GM12878 (cell line): ENCODE data around the gene PHC1. TPM values are rescaled to one million over a fixed set of nuclear protein-coding genes. Genes with fewer than 3 reads are reported as not detected.

Experiments used
- ATAC-seq: fragments of 200-7000 bp; cut with Tn5 transposase; 3 replicates; pipeline ENCODE4 v1.9.1; 2020; ENCODE audit warnings: mild to moderate bottlenecking, moderate library complexity
- BruUV-seq: library from RNA; stranded (reverse); fragments of 400-500 nt; replicated peaks from 2 replicates; lab custom pipeline; 2021; lab: Mats Ljungman, UMichigan
- CTCF ChIA-PET: fragments of 300-600 bp; sonication (Branson Sonifier 250); formaldehyde crosslinking; extraction: SDS; loops from one replicate; lab custom pipeline; 2021; ENCODE audit warnings: inconsistent platforms; lab: Yijun Ruan, JAX
- POLR2A ChIA-PET: fragments of 350-600 bp; formaldehyde crosslinking; extraction: SDS; loops from one replicate; lab custom pipeline; 2021; ENCODE audit warnings: inconsistent platforms; lab: Charles Lee
- RAD21 ChIA-PET: fragments of 300-600 bp; sonication (Branson Sonifier 250); formaldehyde crosslinking; loops from one replicate; lab custom pipeline; 2023; ENCODE audit warnings: antibody characterized with exemption; ENCODE audit not compliant: unreplicated experiment; lab: Charles Lee
- SMC1A ChIA-PET: fragments of 300-600 bp; sonication (Branson Sonifier 250); formaldehyde crosslinking; loops from one replicate; lab custom pipeline; 2023; ENCODE audit not compliant: unreplicated experiment, uncharacterized antibody; lab: Charles Lee
- DNase-seq: peaks from one replicate; pipeline ENCODE4 v3.0.0-alpha.2; 2011; ENCODE audit warnings: low read depth, low spot score
- FAIRE-seq: peaks from 3 replicates; lab custom pipeline; 2011; peaks lifted over from hg19 to GRCh38; lab: Jason Lieb, UNC
- H2AFZ ChIP-seq: 2 replicates; pipeline ENCODE4 v1.6.0; 2011; ENCODE audit warnings: low read depth, low read length, control low read depth; ENCODE audit not compliant: control insufficient read depth
- H3K27ac ChIP-seq: 2 replicates; pipeline ENCODE4 v1.5.1; 2011; ENCODE audit warnings: control low read depth; ENCODE audit not compliant: control insufficient read depth, insufficient read depth
- H3K27me3 ChIP-seq, 2 experiments: replicated peaks in 1 of 2; 2 replicates each; pipeline versions ENCODE4 v1.6.0 to v1.6.1; 2011; ENCODE audit warnings: low read length in 1 of 2; ENCODE audit not compliant: control insufficient read depth in 2 of 2, insufficient read depth in 2 of 2
- H3K36me3 ChIP-seq, 2 experiments: 2 replicates each; pipeline ENCODE4 v1.5.1; 2011; ENCODE audit warnings: low read length in 1 of 2; ENCODE audit not compliant: control insufficient read depth in 2 of 2, insufficient read depth in 2 of 2
- H3K4me1 ChIP-seq: 2 replicates; pipeline ENCODE4 v1.6.1; 2011; ENCODE audit warnings: mild to moderate bottlenecking, low read length, moderate library complexity, mixed read lengths; ENCODE audit not compliant: control insufficient read depth, insufficient read depth
- H3K4me2 ChIP-seq: 2 replicates; pipeline ENCODE4 v1.6.0; 2011; ENCODE audit warnings: control low read depth; ENCODE audit not compliant: control insufficient read depth, insufficient read depth
- H3K4me3 ChIP-seq: fragments of 200-600 bp; sonication (generic); 2 replicates; pipeline ENCODE4 v1.5.1; 2016
- H3K79me2 ChIP-seq: 2 replicates; pipeline ENCODE4 v1.6.0; 2011; ENCODE audit warnings: low read length; ENCODE audit not compliant: control insufficient read depth, insufficient read depth
- H3K9ac ChIP-seq: 2 replicates; pipeline ENCODE4 v1.8.0; 2011; ENCODE audit warnings: low read length, control low read depth, mixed read lengths; ENCODE audit not compliant: control insufficient read depth, insufficient read depth
- H3K9me3 ChIP-seq: replicated peaks from 3 replicates; pipeline ENCODE4 v1.5.1; 2011; ENCODE audit warnings: mild to moderate bottlenecking, low read length; ENCODE audit not compliant: control insufficient read depth, insufficient read depth
- H4K20me1 ChIP-seq: 2 replicates; pipeline ENCODE4 v1.6.0; 2011; ENCODE audit not compliant: control insufficient read depth, insufficient read depth
- CBFB ChIP-seq: IDR thresholded peaks from 2 replicates; pipeline ENCODE4 v1.6.1; 2016; ENCODE audit warnings: antibody characterized with exemption, low read depth
- CHD2 ChIP-seq: IDR thresholded peaks from 2 replicates; pipeline ENCODE4 v1.6.1; 2011; ENCODE audit warnings: low read depth, low read length, improper control_type of control experiment, borderline replicate concordance
- CREB1 ChIP-seq: IDR thresholded peaks from 2 replicates; pipeline ENCODE4 v1.6.1; 2012; ENCODE audit warnings: low read depth, mild to moderate bottlenecking, inconsistent platforms
- CREM ChIP-seq: IDR thresholded peaks from 2 replicates; pipeline ENCODE4 v1.6.1; 2014; ENCODE audit warnings: antibody characterized with exemption, low read depth
- HCFC1 ChIP-seq: fragments of 150-350 bp; IDR thresholded peaks from 2 replicates; pipeline ENCODE4 v1.6.1; 2014; ENCODE audit warnings: low read length
- HDAC6 ChIP-seq: fragments of 200-600 bp; sonication (generic); IDR thresholded peaks from one replicate; pipeline ENCODE4 v1.8.0; 2017; ENCODE audit warnings: antibody characterized with exemption; ENCODE audit not compliant: unreplicated experiment
- IKZF1 ChIP-seq: fragments of 450-650 bp; conservative IDR thresholded peaks from 2 replicates; pipeline ENCODE4 v1.6.1; 2017; ENCODE audit warnings: antibody characterized with exemption, mild to moderate bottlenecking
- IRF3 ChIP-seq: fragments of 450-650 bp; IDR thresholded peaks from 2 replicates; pipeline ENCODE4 v1.6.1; 2014; ENCODE audit warnings: mild to moderate bottlenecking
- MEF2A ChIP-seq: IDR thresholded peaks from 2 replicates; pipeline ENCODE4 v1.6.1; 2011; ENCODE audit warnings: low read depth, mild to moderate bottlenecking, low read length, moderate library complexity; ENCODE audit not compliant: insufficient read depth
- MEF2B ChIP-seq: fragments of 450-650 bp; IDR thresholded peaks from 2 replicates; pipeline ENCODE4 v1.6.1; 2018; ENCODE audit warnings: mild to moderate bottlenecking, moderate library complexity; ENCODE audit not compliant: partially characterized antibody, poor library complexity, severe bottlenecking
- NR2C1 ChIP-seq: fragments of 450-650 bp; IDR thresholded peaks from 2 replicates; pipeline ENCODE4 v1.6.1; 2017; ENCODE audit warnings: antibody characterized with exemption, mild to moderate bottlenecking, moderate library complexity
- SMARCA5 ChIP-seq: fragments of 450-650 bp; IDR thresholded peaks from 2 replicates; pipeline ENCODE4 v1.6.1; 2017; ENCODE audit warnings: mild to moderate bottlenecking
- SMC3 ChIP-seq: IDR thresholded peaks from 2 replicates; pipeline ENCODE4 v1.6.1; 2011; ENCODE audit warnings: low read length, improper control_type of control experiment, borderline replicate concordance
- SPI1 ChIP-seq: IDR thresholded peaks from 2 replicates; pipeline ENCODE4 v1.6.1; 2011; ENCODE audit warnings: low read depth, mild to moderate bottlenecking, low read length, moderate library complexity, borderline replicate concordance; ENCODE audit not compliant: insufficient read depth
- TCF7 ChIP-seq: IDR thresholded peaks from 2 replicates; pipeline ENCODE4 v1.6.1; 2014; ENCODE audit warnings: antibody characterized with exemption, borderline replicate concordance
- YY1 ChIP-seq: IDR thresholded peaks from 2 replicates; pipeline ENCODE4 v1.6.1; 2011; ENCODE audit warnings: low read depth, mild to moderate bottlenecking, low read length
- WGBS: methylation state at CpG from one replicate; pipeline ENCODE4 v1.1.6; 2016; ENCODE audit warnings: low lambda C conversion rate; ENCODE audit not compliant: insufficient replicate concordance, insufficient coverage; ENCODE audit errors: missing lambda C conversion rate; 5-methylcytosine and 5-hydroxymethylcytosine counted together
- in situ Hi-C: fragments of 300-500 bp; cut with MboI; formaldehyde crosslinking; loops from 9 replicates; pipeline ENCODE4 v1.14.3; 2018; ENCODE audit warnings: mixed read lengths
- intact Hi-C: fragments of 100-400 bp; cut with micrococcal nuclease; formaldehyde crosslinking; loops from one replicate; pipeline ENCODE4 v1.14.2; 2022; ENCODE audit not compliant: unreplicated experiment
- polyA plus RNA-seq, 11 experiments: library from polyadenylated mRNA; depleted of rRNA in 4 of 11; unstranded in 6 of 11; stranded (reverse) in 5 of 11; fragments of >200 nt; fragmentation: Nextera tagmentation in 4 of 11; fragmentation: Illumina TruSeq in 1 of 11; extraction: Ambion mirVana in 4 of 11; extraction: Trizol in 1 of 11; gene quantifications; 1 replicate in 1 of 11; 2 replicates in 10 of 11; pipeline versions ENCODE4 v1.2.1 to v1.2.3, GENCODE V29; 2011 to 2016; ENCODE audit warnings: inconsistent platforms in 2 of 11, missing spikeins in 2 of 11, low read depth in 1 of 11
- total RNA-seq, 4 experiments: library from RNA; depleted of rRNA in 3 of 4; stranded (reverse); fragments of >200 nt in 3 of 4; fragmentation: Illumina TruSeq in 1 of 4; extraction: Trizol in 1 of 4; gene quantifications; 2 replicates each; pipeline versions ENCODE4 v1.2.1 to v1.2.3, GENCODE V29; 2013 to 2021
- TF ChIP-seq, protein P1 (sequence below): fragments of 450-650 bp; IDR thresholded peaks from 2 replicates; pipeline ENCODE4 v1.6.1; 2016; ENCODE audit warnings: mild to moderate bottlenecking
- TF ChIP-seq, protein P2 (sequence below): fragments of 450-650 bp; IDR thresholded peaks from 2 replicates; pipeline ENCODE4 v1.6.1; 2017; ENCODE audit warnings: mild to moderate bottlenecking, moderate library complexity

The PHC1 gene
- total and polyA plus RNA-seq, 10 of the 15 experiments (the other 5 are each of a cell fraction or from before 2014, with no cell fraction given): 0.50 to 16.3 (median 2.1) TPM

DNA sequence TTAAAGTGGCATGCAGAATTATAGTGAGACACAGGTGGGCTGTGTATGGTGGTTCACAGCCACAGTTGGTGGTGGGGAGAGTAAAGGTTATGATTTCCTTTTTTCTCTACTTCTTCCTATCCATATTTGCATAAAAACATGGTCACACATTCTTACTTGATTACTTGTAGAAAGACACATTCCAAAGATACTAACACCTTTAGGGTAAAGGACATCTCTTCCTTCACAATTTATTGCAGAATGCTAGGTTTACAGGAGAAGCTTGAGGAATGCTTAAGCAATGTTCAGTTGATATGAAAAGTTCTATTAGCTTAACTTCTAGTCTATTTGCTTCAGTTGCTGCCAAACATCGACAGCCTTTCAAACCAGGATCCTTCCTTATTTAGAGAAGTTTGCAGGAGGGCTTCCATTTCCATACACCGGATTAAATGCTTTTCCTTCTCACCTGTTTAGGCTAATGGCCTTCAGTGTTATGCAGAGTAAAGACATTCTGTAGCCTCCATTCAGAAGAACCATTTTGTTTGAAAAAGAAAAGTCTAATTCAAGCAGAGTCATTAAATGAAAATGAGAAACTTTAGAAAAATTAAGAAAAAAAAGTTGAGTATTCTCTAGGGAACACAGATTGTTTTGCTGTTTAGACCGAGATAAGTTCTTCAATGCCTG lies 2.6 kb upstream of the PHC1 start:
- in situ Hi-C loops: no loop called here
- FAIRE-seq (no peak), ATAC-seq (no peak), DNase-seq (no peak)
- POLR2A ChIA-PET: interaction anchor here (0.6 kb wide), 1 partner anchor 41 kb away, joined by 3 read pairs; no protein-coding TSS in a partner anchor
- TF ChIP-seq TCF7 (no peak), MEF2B (no peak), CREB1 (no peak), NR2C1 (no peak), IRF3 (no peak), MEF2A (no peak), HDAC6 (no peak), HCFC1 (no peak), SPI1 (no peak), CBFB (no peak), SMARCA5 (no peak), IKZF1 (no peak), CHD2 (no peak), YY1 (no peak), SMC3 (no peak), CREM (no peak)
- TF ChIP-seq, protein P1, sequence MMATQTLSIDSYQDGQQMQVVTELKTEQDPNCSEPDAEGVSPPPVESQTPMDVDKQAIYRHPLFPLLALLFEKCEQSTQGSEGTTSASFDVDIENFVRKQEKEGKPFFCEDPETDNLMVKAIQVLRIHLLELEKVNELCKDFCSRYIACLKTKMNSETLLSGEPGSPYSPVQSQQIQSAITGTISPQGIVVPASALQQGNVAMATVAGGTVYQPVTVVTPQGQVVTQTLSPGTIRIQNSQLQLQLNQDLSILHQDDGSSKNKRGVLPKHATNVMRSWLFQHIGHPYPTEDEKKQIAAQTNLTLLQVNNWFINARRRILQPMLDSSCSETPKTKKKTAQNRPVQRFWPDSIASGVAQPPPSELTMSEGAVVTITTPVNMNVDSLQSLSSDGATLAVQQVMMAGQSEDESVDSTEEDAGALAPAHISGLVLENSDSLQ: no peak
- TF ChIP-seq, protein P2, sequence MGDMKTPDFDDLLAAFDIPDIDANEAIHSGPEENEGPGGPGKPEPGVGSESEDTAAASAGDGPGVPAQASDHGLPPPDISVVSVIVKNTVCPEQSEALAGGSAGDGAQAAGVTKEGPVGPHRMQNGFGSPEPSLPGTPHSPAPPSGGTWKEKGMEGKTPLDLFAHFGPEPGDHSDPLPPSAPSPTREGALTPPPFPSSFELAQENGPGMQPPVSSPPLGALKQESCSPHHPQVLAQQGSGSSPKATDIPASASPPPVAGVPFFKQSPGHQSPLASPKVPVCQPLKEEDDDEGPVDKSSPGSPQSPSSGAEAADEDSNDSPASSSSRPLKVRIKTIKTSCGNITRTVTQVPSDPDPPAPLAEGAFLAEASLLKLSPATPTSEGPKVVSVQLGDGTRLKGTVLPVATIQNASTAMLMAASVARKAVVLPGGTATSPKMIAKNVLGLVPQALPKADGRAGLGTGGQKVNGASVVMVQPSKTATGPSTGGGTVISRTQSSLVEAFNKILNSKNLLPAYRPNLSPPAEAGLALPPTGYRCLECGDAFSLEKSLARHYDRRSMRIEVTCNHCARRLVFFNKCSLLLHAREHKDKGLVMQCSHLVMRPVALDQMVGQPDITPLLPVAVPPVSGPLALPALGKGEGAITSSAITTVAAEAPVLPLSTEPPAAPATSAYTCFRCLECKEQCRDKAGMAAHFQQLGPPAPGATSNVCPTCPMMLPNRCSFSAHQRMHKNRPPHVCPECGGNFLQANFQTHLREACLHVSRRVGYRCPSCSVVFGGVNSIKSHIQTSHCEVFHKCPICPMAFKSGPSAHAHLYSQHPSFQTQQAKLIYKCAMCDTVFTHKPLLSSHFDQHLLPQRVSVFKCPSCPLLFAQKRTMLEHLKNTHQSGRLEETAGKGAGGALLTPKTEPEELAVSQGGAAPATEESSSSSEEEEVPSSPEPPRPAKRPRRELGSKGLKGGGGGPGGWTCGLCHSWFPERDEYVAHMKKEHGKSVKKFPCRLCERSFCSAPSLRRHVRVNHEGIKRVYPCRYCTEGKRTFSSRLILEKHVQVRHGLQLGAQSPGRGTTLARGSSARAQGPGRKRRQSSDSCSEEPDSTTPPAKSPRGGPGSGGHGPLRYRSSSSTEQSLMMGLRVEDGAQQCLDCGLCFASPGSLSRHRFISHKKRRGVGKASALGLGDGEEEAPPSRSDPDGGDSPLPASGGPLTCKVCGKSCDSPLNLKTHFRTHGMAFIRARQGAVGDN: no peak
- Histone ChIP-seq H3K36me3 (no peaks in the 10 kb centered on the region), H3K4me1 (peaks cover 4% of the 10 kb centered on the region), H3K9me3 (no peaks in the 10 kb centered on the region), H2AFZ (no peak overlapping the region), H3K27ac (no peak overlapping the region), H3K27me3 (no peaks in the 10 kb centered on the region; a peak in 1 of 4 replicates), H3K79me2 (no peaks in the 10 kb centered on the region), H3K4me2 (no peak overlapping the region), H3K9ac (no peak overlapping the region), H4K20me1 (no peaks in the 10 kb centered on the region), H3K4me3 (no peak overlapping the region)
- no TSS peak for BruUV-seq
- SMC1A ChIA-PET: interaction anchor here (1.0 to 2.8 kb wide), 4 partner anchors 14 to 120 kb away, joined by 3 to 8 read pairs (median 4); no protein-coding TSS in a partner anchor
- RAD21 ChIA-PET: no interaction called here
- intact Hi-C loops: loop anchor here (10.0 kb wide), 1 partner anchor 133 kb away; no protein-coding TSS in a partner anchor
- 69% methylated on average over 3 of the region's 3 CpGs for WGBS
- CTCF ChIA-PET: interaction anchor here (1.2 to 1.6 kb wide), 2 partner anchors 7 to 38 kb away, joined by 4 to 10 read pairs; partner anchors contain the start of gene M6PR
